Glutamatergic neuron (in vitro differentiated cells): ENCODE measurements around the gene DPCD. TPM values are rescaled to one million over a fixed set of nuclear protein-coding genes. Genes with fewer than 3 reads are reported as not detected.

Experiments
- DNase-seq: peaks from one replicate; pipeline ENCODE4 v3.0.0; 2022
- H3K27ac Mint-ChIP-seq: one replicate; pipeline ENCODE4 v1.8.0; 2020; ENCODE audit warnings: mild to moderate bottlenecking, mixed read lengths, inconsistent platforms; ENCODE audit not compliant: unreplicated experiment
- H3K27me3 Mint-ChIP-seq: one replicate; pipeline ENCODE4 v1.8.0; 2020; ENCODE audit warnings: mild to moderate bottlenecking, moderate library complexity, mixed read lengths, inconsistent platforms; ENCODE audit not compliant: unreplicated experiment
- H3K36me3 Mint-ChIP-seq: one replicate; pipeline ENCODE4 v1.8.0; 2020; ENCODE audit warnings: mild to moderate bottlenecking, mixed read lengths, inconsistent platforms; ENCODE audit not compliant: unreplicated experiment
- H3K4me1 Mint-ChIP-seq: one replicate; pipeline ENCODE4 v1.8.0; 2020; ENCODE audit warnings: mild to moderate bottlenecking, low read depth, mixed read lengths, inconsistent platforms; ENCODE audit not compliant: unreplicated experiment
- H3K4me3 Mint-ChIP-seq: one replicate; pipeline ENCODE4 v1.8.0; 2020; ENCODE audit warnings: mild to moderate bottlenecking, mixed read lengths, inconsistent platforms; ENCODE audit not compliant: unreplicated experiment
- H3K9me3 Mint-ChIP-seq: one replicate; pipeline ENCODE4 v1.8.0; 2020; ENCODE audit warnings: mild to moderate bottlenecking, moderate library complexity, mixed read lengths, inconsistent platforms; ENCODE audit not compliant: unreplicated experiment
- CTCF ChIP-seq: fragments of 200-600 bp; sonication (generic); IDR thresholded peaks from one replicate; pipeline ENCODE4 v1.5.0; 2021; ENCODE audit not compliant: partially characterized antibody, unreplicated experiment
- total RNA-seq: library from RNA; stranded (reverse); fragmentation: NEBNext Ultra II Directional; extraction: Animal tissue kit (Norgen Biotek cat#: 25700); gene quantifications from one replicate; pipeline ENCODE4 v1.2.1, GENCODE V29; 2021; ENCODE audit not compliant: unreplicated experiment

Gene DPCD
- total RNA-seq, 1 donor from 2014 or later = 10.1 TPM

GRCh38 chr10:101639141-101639900 lies 51.2 kb downstream of the DPCD start:
- DNase-seq = no peak
- no peak overlapping the region for H3K4me3 Mint-ChIP-seq
- no peak overlapping the region for H3K27ac Mint-ChIP-seq
- H3K4me1 Mint-ChIP-seq = peaks cover 2% of the 10 kb centered on the region
- H3K9me3 Mint-ChIP-seq = no peaks in the 10 kb centered on the region
- no peaks in the 10 kb centered on the region for H3K36me3 Mint-ChIP-seq
- H3K27me3 Mint-ChIP-seq = no peaks in the 10 kb centered on the region
- TF ChIP-seq CTCF = no peak

DNA sequence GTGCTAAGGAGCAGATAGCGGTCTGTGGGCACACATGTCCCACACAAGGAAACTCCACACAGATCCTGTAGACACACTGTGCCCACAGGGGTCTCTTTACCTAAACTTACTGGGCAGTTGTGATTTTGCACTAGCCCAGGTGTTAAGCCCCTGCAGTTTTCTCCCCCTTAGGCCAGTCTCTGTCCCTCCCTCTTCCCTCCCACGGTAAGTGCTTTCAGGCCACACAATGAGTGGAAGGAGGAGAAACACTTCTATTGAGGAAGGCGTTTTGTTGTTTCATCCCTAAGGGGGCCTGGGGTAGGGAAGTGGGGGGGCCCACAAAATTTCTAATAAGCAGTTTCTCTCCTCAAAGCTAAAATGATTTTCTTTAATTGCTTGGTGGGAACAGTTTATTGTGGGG lies 55.4 kb downstream of the DPCD start:
- Mint-ChIP-seq H3K27me3 (peaks cover 2% of the 10 kb centered on the region), H3K4me1 (no peaks in the 10 kb centered on the region), H3K4me3 (no peak overlapping the region), H3K36me3 (no peaks in the 10 kb centered on the region), H3K27ac (no peak overlapping the region), H3K9me3 (no peaks in the 10 kb centered on the region)
- TF ChIP-seq CTCF = no peak
- DNase-seq = no peak

DNA sequence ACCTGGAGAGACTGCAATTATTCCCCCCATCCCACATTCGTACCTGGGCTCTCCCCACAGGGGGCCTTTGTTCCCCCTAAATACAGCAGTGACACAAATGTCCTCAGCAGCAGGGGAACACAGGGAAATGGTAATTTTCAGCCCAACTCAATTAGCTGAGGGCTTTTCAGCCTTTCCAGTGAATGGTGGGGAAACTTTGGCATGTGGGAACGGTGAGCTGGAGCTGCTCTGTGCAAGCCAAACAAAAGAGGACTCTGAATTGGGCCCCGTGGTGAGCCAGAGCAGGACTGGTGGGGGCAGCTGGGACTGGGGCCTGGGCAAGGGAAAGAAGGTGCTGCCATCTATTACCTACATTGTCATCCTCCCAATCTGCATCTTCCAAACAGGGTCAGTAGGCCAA lies 55.9 kb downstream of the DPCD start:
- no peak for DNase-seq
- TF ChIP-seq CTCF = no peak
- no peaks in the 10 kb centered on the region for H3K36me3 Mint-ChIP-seq
- H3K4me1 Mint-ChIP-seq = no peaks in the 10 kb centered on the region
- peaks cover 2% of the 10 kb centered on the region for H3K27me3 Mint-ChIP-seq
- H3K9me3 Mint-ChIP-seq = no peaks in the 10 kb centered on the region
- H3K4me3 Mint-ChIP-seq = no peak overlapping the region
- no peak overlapping the region for H3K27ac Mint-ChIP-seq

GRCh38 chr10:101645659-101646058 lies 57.5 kb downstream of the DPCD start:
- no peaks in the 10 kb centered on the region for H3K36me3 Mint-ChIP-seq
- peaks cover 8% of the 10 kb centered on the region for H3K4me1 Mint-ChIP-seq
- H3K27ac Mint-ChIP-seq = no peak overlapping the region
- peaks cover 2% of the 10 kb centered on the region for H3K27me3 Mint-ChIP-seq
- no peak for DNase-seq
- no peak overlapping the region for H3K4me3 Mint-ChIP-seq
- no peaks in the 10 kb centered on the region for H3K9me3 Mint-ChIP-seq
- TF ChIP-seq CTCF = no peak

DNA sequence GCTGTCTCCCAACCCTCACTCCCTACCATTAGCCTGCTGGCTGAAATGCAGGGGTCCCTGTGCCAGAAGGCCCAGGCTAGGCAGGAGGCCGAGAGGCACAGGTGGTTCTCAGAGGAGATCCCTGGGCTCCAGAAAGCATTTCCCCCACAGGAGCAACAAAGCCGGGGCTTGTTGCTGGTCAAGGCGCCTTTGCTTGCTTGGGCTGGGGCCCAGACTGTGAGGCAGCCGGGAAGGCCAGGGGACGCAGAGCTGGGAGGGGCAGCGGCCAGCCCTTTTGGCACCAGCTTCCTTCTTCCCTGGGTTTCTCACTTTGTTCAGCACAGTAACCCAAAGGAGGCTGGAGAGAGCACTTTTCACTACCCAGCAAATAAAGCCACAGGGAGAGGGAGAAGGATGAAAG lies 58.2 kb downstream of the DPCD start:
- H3K27ac Mint-ChIP-seq = no peak overlapping the region
- H3K4me1 Mint-ChIP-seq = peaks cover 12% of the 10 kb centered on the region
- H3K9me3 Mint-ChIP-seq = no peaks in the 10 kb centered on the region
- H3K27me3 Mint-ChIP-seq = peaks cover 2% of the 10 kb centered on the region
- no peak overlapping the region for H3K4me3 Mint-ChIP-seq
- no peak for TF ChIP-seq CTCF
- DNase-seq = no peak
- H3K36me3 Mint-ChIP-seq = no peaks in the 10 kb centered on the region
